ENCODE results near the gene PAK2. TPM values are rescaled to one million over a fixed set of nuclear protein-coding genes. Genes with fewer than 3 reads are reported as not detected.
"Not testable (repeated sequence)": the region's sequence is repeated elsewhere in the genome, so short reads cannot be mapped to it uniquely, and the experiment has no call there.

Gene PAK2
- total RNA-seq, 1 donor: 45.6 TPM

GRCh38 chr3:196843435-196844110 lies 103.9 kb downstream of the PAK2 start:
- H3K4me3 ChIP-seq (ENCODE audit: low read depth, low read length): no peak overlapping the region
- no peak for DNase-seq (ENCODE audit: low read depth)
- TF ChIP-seq CTCF (IDR thresholded peaks at IDR 0.05; ENCODE audit: insufficient read depth, low read length): no peak

GRCh38 chr3:196844235-196845219 lies 104.9 kb downstream of the PAK2 start:
- DNase-seq (ENCODE audit: low read depth); H3K4me3 ChIP-seq (ENCODE audit: low read depth, low read length): not testable (repeated sequence)

GRCh38 chr3:196848375-196848774 lies 108.7 kb downstream of the PAK2 start:
- not testable (repeated sequence) for H3K4me3 ChIP-seq (ENCODE audit: low read depth, low read length); DNase-seq (ENCODE audit: low read depth)

GRCh38 chr3:196849180-196849741 lies 109.6 kb downstream of the PAK2 start:
- TF ChIP-seq CTCF (IDR thresholded peaks at IDR 0.05; ENCODE audit: insufficient read depth, low read length): no peak
- DNase-seq (ENCODE audit: low read depth): no peak
- no peak overlapping the region for H3K4me3 ChIP-seq (ENCODE audit: low read depth, low read length)

GRCh38 chr3:196863000-196863399 lies 123.3 kb downstream of the PAK2 start:
- H3K4me3 ChIP-seq (ENCODE audit: low read depth, low read length); DNase-seq (ENCODE audit: low read depth): not testable (repeated sequence)

- DNase-seq (ENCODE audit: low read depth): no peak
- TF ChIP-seq CTCF (IDR thresholded peaks at IDR 0.05; ENCODE audit: insufficient read depth, low read length): no peak
- peak overlapping the region; percentile 71 for H3K4me3 ChIP-seq (ENCODE audit: low read depth, low read length)
These were observed 127.5 kb downstream of the PAK2 start for GRCh38 chr3:196867155-196867506.

GRCh38 chr3:196867507-196868296 lies 128.0 kb downstream of the PAK2 start, which contains the start of gene SENP5:
Gene SENP5, plus strand, starts transcription at chr3:196867920. Its CDS starts 17,262 bp downstream, at chr3:196885182.
- TF ChIP-seq CTCF (IDR thresholded peaks at IDR 0.05; ENCODE audit: insufficient read depth, low read length): no peak
- DNase-seq (ENCODE audit: low read depth): peak; percentile 81
- H3K4me3 ChIP-seq (ENCODE audit: low read depth, low read length): peak within 1 kb of the TSS; percentile 88

GRCh38 chr3:196868297-196868661 lies 128.6 kb downstream of the PAK2 start:
- DNase-seq (ENCODE audit: low read depth): peak; percentile 12
- no peak for TF ChIP-seq CTCF (IDR thresholded peaks at IDR 0.05; ENCODE audit: insufficient read depth, low read length)
- peak overlapping the region; percentile 88 for H3K4me3 ChIP-seq (ENCODE audit: low read depth, low read length)

Data from fibroblast of the aortic adventitia (primary cell).